Measurements from ENCODE around the gene PLD3.
"Not testable (repeated sequence)": the region's sequence is repeated elsewhere in the genome, so short reads cannot be mapped to it uniquely, and the experiment has no call there.

The PLD3 gene

DNA sequence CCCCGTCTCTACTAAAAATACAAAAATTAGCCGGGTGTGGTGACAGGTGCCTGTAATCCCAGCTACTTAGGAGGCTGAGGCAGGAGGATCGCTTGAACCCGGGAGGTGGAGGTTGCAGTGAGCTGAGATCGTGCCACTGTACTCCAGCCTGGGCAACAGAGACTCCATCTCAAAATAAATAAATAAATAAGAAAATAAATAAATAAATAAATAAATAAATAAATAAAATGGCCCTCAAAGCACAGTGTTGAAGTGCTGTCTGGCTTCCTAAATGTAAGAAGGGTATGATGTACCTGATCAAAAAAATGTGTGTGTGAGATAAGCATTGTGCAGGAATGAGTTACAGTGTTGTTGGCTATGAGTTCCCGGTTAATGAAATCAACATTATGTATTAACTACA is 15.4 kb upstream of the PLD3 start:
- DNase-seq = not testable (repeated sequence)

- DNase-seq = no peak
Measured at GRCh38 chr19:40335101-40335500, 13.4 kb upstream of the PLD3 start.

GRCh38 chr19:40335855-40336600 is 12.5 kb upstream of the PLD3 start:
- DNase-seq = no peak

- DNase-seq = no peak
Measured at GRCh38 chr19:40336601-40336900, 11.9 kb upstream of the PLD3 start.

DNA sequence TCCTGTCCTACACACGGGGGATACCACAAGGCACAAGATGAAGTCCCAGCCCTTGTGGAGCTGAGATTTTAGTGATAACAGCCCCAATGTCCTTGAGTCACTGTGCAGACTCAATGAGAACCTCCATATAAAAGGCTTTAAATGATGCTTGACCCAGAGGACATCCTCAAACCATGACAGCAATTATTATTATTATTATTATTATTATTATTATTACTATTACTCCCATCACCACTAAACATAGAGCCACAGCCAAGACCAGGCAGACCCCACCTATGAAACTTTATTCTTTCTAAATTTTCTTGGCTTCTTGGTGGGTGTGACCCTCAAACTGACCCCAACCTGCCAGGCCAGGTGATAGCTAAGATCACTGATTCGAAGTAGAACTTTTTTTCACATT is 11.4 kb upstream of the PLD3 start:
- DNase-seq = no peak

- no peak for DNase-seq
Measured at GRCh38 chr19:40337594-40337993, 10.9 kb upstream of the PLD3 start.

GRCh38 chr19:40339018-40339728 is 9.3 kb upstream of the PLD3 start:
- no peak for DNase-seq

DNA sequence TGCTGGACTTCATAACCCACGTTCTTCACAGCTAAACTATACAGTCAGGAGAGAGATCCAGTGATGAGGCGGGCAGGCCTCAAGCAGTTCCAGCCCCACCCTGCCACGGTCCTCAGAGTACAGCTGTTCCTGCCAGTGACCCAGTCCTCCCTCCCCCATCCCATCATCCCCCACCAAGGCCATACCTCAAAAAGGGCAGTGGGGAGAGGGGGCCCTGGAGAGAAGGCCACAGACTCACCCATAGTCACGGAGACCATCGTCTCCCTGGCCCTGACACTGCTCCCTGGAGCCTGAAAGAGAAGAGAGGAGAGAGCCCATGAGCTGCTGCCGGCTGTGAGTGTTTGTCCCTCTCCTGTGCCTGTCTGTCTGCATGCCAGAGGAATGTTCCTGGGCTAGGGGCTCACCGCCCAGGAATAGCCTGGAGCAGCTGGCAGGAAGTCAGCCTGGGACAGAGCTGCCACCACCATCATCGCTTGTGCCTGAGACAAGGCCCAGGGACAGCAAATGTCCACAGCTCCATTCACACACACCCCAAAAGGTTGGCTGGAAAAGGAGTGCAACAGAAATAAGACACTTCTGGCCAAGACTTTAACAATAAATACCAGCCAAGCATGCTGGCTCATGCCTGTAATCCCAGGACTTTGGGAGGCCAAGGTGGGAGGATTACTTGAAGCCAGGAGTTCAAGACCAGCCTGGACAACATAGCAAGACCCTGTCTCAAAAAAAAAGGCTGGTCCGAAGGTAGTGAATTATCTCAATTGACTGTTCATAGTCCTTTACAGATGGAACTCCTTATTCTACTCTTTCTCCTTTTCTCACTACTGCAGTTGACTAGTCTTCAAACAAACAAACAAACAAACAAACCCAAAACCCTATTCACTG is 6.7 kb upstream of the PLD3 start:
- no peak for DNase-seq

DNA sequence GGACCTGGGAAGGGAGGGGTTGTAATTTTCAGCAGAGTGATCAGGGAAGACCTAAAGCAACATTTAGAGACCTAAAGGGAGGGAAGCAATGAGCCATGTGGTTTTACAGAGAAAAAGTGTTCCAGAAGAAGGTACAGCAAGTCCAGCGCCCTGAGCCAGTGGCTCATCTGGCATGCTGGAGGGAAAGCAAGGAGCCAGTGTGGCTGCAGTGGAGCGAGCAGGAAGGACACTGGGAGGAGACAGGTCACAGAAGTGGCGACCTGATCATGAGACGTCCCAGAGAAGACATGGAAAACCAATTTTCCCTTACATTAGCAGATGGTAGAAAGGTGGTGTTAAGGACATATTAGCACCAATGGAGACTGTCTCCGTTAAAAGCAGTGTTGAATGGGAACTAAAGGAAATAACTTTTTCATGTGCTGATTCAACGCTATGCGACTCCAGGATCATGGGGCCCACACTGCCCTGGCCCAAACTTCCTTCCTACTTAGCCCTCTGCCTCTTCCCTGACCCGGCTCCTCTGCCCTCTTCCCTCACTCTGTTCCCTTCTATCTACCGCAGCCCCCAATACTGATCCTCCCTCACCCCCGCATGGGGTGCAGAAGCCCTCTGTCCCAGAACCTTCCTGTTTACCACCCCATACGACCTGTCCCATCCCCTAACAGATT is 5.7 kb upstream of the PLD3 start:
- no peak for DNase-seq

- no peak for DNase-seq
Measured at GRCh38 chr19:40344422-40344821, 4.1 kb upstream of the PLD3 start.

DNA sequence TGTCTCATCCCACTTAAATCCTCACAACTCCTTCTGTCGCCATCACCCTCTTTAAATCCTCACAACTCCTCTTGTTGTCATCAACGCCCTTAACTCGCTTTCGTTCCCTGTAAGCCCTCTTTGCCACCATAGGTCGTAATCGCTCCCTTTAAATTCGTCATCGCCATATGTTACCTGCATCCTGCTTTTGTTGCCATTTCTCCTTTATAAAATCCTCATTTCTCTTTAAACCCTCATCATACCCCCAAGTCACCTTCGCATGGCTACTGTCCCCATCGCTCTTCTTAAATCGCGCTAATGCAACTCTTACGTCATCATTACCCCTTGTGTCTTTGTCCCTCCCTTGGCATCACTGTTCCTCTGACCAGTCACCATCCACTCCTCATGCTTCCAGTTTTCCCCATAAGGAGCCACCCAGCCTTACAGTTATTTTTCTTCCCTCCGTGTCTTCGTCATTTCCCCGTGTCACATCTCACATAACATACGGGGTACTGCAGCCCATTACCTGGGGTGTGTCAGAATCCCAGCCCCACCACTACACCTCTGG is 539 bp downstream of the PLD3 start:
- DNase-seq = no peak

DNA sequence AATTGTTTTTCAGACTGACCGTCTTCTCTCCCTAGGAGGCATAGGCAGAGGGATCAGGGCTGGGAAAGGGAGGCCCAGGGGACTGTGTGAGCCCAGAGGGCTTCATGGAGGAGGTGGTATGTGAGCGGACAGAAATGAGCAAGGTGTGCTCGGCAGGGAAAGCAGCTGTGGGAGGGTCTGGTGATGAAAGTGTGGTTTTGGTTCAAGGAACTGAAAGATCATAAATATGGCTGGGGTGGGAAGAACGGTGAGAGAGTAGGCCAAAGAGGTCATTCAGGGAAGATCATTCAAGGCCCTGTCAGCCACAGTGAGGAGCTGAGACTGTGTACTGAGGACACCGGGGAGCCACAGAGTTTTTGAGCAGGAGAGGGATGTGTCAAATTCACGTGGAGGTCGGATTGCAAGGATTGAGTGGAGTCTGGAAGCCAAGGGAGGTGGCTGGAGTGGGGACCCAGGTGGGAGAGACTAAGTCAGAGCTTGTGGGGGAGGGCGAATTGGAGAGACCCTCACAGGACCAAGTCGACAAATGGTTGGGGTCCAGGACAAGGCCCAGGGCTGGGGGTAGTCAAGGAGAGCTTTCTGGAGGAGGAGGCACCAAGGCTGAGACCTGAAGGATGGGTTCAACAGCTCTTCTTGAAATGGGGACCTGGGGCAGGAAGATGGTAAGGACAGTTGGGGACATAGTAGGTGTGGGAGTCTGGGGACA is 7.6 kb downstream of the PLD3 start:
- no peak for DNase-seq

DNA sequence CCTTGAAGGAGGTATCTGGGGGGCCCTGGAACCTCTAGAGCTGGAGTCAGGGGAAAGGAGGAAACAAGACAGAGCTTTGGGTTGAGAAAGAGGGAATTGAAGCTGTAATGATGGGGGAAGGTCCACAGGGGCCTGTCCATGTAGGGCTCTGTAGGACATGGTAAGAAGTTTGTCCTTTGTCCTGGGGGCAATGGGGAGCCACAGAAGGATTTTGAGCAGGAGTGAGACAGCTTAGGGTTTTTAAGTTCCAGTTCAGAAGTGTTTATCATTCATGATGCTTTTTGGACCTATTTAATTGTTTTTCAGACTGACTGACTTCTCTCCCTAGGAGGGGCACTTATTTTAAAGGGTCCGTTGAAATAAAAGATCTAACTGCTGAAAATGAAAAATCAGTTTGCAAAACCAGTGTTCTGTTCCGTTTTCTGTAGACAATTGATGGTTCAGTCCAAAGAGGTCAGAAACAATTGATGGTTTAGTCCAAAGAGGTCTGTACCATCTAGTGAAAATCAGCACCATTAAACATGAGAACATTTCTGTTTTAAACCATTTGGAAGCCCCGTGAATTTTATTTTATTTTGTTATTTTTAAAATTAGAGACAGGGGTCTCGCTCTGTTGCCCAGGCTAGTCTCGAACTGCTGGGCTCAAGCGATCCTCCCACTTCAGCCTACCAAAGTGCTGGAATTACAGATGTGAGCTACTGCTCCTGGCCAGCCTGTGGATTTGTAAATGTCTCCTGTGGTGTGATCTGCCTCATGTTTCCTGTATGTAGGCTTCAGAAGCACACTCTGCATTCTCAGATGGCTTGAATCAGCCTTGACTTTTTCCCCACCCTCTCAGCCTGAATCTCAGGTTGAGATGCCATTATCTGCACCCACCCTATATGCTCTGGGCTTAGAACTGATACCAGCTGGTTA is 8.4 kb downstream of the PLD3 start:
- no peak for DNase-seq

- DNase-seq = no peak
Measured at GRCh38 chr19:40357640-40358039, 9.1 kb downstream of the PLD3 start.

- no peak for DNase-seq
Measured at GRCh38 chr19:40358773-40359172, 10.3 kb downstream of the PLD3 start.

DNA sequence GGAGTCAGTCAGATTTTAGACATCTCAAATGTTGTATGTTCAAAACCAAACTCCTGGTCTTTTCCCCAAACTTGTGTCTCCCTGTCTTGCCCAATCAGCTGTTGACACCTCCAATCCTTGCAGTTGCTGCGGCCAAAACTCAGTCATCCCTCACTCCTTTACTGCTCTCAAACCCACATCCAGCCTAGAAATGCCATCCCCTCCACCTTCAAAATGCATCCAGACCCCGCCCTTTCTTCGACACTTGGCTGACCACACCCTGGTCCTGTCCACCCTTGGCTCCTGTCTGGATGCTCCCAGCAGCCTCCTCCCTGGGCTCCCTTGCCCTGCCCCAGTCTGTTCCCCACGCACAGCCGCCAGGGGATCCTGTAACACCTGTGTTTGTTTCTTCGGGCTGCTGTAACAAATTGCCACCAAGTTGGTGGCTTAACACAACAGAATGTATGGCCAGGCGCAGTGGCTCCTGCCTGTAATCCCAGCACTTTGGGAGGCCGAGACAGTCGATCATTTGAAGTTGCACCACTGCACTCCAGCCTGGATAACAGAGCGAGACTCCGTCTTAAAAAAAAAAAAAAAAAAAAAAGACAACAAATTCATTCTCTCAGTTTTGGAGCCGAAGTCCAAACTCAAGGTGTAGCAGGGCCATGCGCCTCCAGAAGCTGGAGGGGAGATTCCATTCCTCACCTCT is 11.7 kb downstream of the PLD3 start:
- DNase-seq = no peak

DNA sequence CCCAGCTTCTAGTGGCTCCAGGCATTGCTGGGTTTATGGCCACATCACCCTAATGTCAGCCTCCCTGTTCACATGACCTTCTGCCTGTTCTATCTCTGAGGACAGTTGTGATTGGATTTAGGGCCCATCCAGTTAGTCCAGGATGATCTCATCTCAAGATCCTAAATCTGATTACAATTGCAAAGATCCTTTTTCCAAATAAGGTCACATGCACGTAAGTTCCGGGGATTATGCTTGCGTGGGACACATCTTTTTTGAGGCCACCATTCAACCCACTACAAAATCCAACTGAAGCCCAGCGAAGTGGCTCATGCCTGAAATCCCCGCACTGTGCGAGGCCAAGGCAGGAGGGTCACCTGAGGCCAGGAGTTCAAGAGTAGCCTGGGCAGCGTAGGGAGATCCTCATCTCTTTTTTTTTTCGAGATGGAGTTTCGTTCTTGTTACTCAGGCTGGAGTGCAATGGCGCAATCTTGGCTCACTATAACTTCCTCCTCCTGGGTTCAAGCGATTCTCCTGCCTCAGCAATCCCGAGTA is 12.3 kb downstream of the PLD3 start:
- no peak for DNase-seq

DNA sequence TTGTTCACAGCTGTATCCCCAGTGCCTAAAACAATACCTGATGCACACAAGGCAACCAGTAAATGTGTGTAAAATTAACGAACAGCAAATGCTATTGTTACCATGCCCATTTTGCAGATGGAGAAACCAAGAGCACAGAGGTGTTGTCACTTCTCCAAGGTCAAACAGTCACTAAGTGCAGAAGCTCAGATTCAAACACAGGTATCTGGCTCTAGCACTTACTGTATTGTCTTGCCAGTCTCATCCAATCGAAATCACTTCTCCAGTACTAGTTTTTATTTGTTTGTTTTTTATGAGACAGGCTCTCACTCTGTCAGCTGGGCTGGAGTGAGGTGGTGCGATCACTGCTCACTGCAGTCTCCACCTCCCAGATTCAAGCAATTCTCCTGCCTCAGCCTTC is 13.7 kb downstream of the PLD3 start:
- DNase-seq = no peak

DNA sequence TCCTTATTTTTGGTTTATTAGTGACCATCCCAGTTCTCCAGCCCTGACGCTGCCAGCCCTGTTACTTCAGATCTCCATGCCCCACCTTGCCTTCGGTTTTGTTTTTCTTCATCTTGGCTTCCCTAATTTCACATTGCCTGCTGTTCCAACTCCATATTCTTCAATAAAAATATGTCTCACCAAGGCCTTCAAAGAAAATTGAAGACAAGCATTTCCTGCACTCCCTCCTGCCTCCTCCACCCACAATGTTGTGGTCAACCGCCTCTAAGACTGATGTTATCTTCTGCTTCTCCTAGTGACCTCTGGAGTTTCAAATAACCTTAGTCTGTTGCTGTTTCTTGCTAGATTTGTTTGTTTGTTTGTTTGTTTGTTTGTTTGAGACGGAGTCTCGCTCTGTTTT is 14.6 kb downstream of the PLD3 start:
- DNase-seq = no peak

DNA sequence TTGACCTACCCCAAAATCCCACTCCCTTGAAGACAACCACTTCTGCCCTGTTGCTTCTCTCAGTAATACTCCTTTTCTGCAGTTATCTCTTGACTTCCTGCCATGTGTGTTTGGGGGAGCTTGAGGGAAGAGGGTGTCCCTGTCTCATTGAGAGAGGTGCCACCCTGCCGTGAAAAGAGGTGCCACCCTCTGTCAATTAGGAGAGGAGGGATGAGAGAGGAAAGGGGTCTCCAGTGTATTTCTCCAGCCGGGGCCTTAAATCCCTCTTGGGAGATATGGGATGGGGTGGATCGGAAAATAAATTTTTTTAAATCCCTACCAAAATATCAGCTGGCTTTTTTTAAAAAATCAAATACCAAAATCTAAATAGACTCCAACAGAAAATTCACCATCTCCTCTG is 16.5 kb downstream of the PLD3 start:
- no peak for DNase-seq

All from amniotic stem cell (primary cell).